ENCODE data around the gene LGALS16. TPM values are rescaled to one million over a fixed set of nuclear protein-coding genes. Genes with fewer than 3 reads are reported as not detected.

Gene LGALS16
- total and polyA plus RNA-seq, 10 of the 15 experiments (the other 5 are each of a cell fraction or from before 2014, with no cell fraction given), result not detected

GRCh38 chr19:39704181-39705044, 48.7 kb downstream of the LGALS16 start, which contains the start of gene LGALS14 (continued):
- peak; percentile 41 to 57; a peak in 2 of 4 replicates for TF ChIP-seq BHLHE40 (IDR thresholded peaks at IDR 0.05; ENCODE audit: borderline replicate concordance in 1 of 2, low read depth in 2 of 2, low read length in 1 of 2)
- no peak for TF ChIP-seq REST (IDR thresholded peaks at IDR 0.05; ENCODE audit: low read depth, low read length)
- TF ChIP-seq SP1 (IDR thresholded peaks at IDR 0.05; ENCODE audit: low read depth, low read length), result no peak
- TF ChIP-seq HDAC6 (IDR thresholded peaks at IDR 0.05; ENCODE audit: unreplicated experiment), result no peak
- TF ChIP-seq HSF1 (IDR thresholded peaks at IDR 0.05; ENCODE audit: low read depth, low read length), result no peak
- TF ChIP-seq SUZ12 (IDR thresholded peaks at IDR 0.05; ENCODE audit: unreplicated experiment), result no peak
- TF ChIP-seq JUNB (IDR thresholded peaks at IDR 0.05), result no peak
- no peak for TF ChIP-seq RAD51 (IDR thresholded peaks at IDR 0.05)
- TF ChIP-seq USF2 (IDR thresholded peaks at IDR 0.05; ENCODE audit: borderline replicate concordance, low read depth, low read length), result no peak
- TF ChIP-seq SRF (IDR thresholded peaks at IDR 0.05; ENCODE audit: low read depth in 2 of 2, low read length in 2 of 2), result no peak
- TF ChIP-seq NR2C1 (IDR thresholded peaks at IDR 0.05), result no peak
- peak; percentile 82 for TF ChIP-seq ATF2 (IDR thresholded peaks at IDR 0.05; ENCODE audit: low read length)
- no peak for TF ChIP-seq RAD21 (IDR thresholded peaks at IDR 0.05; ENCODE audit: insufficient read depth, low read depth, low read length)
- no peak for TF ChIP-seq BCLAF1 (IDR thresholded peaks at IDR 0.05)
- TF ChIP-seq ZNF24 (IDR thresholded peaks at IDR 0.05), result no peak
- TF ChIP-seq IRF5 (IDR thresholded peaks at IDR 0.05; ENCODE audit: borderline replicate concordance), result no peak
- 0 out of 3 replicates have a peak, but pooled peaks have one; percentile 6 for TF ChIP-seq POU2F2 (IDR thresholded peaks at IDR 0.05; ENCODE audit: borderline replicate concordance, low read depth, low read length)

All from GM12878 (cell line).